ENCODE data around the gene SIGLEC11.

Gene SIGLEC11

DNA sequence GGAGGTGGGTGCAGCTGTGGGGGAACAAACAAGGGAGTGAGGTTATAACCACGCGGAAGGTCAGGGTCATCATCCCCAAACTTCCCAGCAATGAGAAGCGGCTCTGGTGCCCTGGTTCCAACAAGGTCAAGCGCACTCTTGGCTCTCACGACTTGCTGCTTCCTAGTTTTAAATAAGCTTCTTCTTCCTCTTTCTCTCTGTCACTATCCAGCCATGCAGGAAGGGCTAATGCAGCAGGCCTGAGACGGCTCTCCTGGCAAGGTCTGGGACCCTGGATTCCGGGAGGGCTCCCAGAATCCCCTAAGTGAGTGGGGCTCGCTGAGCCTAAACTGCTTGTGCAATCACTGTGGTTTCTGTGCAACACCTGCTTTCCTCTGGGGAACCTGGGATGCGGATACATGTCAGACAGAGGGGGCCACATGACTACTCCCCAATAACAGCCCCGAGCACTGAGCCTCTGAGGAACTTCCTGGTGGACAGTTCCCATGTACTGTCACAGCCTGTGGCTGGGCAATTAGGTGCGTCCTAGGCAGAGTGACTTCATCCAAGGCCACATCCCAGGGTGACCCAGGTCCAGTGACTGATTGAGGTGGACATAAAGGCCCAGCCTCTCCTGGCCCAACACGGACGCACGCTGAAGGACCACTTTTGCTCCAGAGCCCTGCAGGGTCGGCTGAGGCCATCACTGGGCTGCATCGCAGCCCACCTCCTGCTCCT is 40.0 kb upstream of the SIGLEC11 start (continued):
- TF ChIP-seq, protein P1, sequence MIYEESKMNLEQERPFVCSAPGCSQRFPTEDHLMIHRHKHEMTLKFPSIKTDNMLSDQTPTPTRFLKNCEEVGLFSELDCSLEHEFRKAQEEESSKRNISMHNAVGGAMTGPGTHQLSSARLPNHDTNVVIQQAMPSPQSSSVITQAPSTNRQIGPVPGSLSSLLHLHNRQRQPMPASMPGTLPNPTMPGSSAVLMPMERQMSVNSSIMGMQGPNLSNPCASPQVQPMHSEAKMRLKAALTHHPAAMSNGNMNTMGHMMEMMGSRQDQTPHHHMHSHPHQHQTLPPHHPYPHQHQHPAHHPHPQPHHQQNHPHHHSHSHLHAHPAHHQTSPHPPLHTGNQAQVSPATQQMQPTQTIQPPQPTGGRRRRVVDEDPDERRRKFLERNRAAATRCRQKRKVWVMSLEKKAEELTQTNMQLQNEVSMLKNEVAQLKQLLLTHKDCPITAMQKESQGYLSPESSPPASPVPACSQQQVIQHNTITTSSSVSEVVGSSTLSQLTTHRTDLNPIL (CRISPR knock-in tag; IDR thresholded peaks at IDR 0.05; ENCODE audit: low read depth), result no peak
- TF ChIP-seq, protein P2, sequence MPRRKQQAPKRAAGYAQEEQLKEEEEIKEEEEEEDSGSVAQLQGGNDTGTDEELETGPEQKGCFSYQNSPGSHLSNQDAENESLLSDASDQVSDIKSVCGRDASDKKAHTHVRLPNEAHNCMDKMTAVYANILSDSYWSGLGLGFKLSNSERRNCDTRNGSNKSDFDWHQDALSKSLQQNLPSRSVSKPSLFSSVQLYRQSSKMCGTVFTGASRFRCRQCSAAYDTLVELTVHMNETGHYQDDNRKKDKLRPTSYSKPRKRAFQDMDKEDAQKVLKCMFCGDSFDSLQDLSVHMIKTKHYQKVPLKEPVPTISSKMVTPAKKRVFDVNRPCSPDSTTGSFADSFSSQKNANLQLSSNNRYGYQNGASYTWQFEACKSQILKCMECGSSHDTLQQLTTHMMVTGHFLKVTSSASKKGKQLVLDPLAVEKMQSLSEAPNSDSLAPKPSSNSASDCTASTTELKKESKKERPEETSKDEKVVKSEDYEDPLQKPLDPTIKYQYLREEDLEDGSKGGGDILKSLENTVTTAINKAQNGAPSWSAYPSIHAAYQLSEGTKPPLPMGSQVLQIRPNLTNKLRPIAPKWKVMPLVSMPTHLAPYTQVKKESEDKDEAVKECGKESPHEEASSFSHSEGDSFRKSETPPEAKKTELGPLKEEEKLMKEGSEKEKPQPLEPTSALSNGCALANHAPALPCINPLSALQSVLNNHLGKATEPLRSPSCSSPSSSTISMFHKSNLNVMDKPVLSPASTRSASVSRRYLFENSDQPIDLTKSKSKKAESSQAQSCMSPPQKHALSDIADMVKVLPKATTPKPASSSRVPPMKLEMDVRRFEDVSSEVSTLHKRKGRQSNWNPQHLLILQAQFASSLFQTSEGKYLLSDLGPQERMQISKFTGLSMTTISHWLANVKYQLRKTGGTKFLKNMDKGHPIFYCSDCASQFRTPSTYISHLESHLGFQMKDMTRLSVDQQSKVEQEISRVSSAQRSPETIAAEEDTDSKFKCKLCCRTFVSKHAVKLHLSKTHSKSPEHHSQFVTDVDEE (CRISPR knock-in tag; IDR thresholded peaks at IDR 0.05), result no peak
- no peak for TF ChIP-seq ZNF565 (CRISPR knock-in tag; conservative IDR thresholded peaks at IDR 0.05; ENCODE audit: low read depth)
- TF ChIP-seq SNAI2 (CRISPR knock-in tag; IDR thresholded peaks at IDR 0.05), result no peak
- TF ChIP-seq ZFP30 (CRISPR knock-in tag; IDR thresholded peaks at IDR 0.05), result no peak
- no peak for TF ChIP-seq ZC3H10 (CRISPR knock-in tag; IDR thresholded peaks at IDR 0.05)

DNA sequence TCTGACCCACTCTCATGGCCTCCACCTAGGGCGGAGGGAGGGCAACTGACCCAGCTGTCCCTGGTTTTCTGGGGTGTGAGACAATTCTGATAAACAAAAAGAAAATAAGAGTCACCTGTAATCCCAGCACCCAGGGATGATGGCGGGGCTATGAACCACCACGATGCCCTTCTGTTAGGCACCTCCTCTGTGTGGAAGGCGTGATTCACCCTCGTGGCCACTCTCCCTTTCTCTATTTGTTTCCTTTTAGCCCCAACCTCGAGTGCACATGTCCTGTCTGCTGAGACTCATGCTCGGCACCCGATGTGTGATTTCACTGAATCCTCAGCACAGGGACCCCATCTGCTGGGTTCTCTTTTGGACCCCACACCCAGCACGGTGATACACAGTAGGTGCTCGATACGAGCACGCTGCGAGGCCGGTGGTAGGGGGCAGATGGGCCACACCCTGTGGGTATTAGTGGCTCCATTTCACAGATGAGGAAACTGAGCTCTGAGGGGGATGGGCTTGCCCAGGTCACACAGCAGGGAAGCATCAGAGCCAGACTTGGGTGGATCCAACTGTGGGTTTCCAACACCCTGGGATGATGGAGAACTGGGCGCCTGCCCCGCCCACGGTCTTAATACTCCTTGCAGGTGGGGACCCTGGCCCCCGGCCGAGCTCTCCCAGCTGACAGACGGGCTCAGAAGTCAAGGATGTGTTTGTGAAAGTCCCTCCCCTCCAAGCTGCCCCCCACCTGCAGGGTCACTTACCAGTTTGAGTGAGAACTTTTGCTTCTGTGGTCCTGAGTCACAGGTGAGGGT is 39.3 kb upstream of the SIGLEC11 start:
- no peak for ATAC-seq

DNA sequence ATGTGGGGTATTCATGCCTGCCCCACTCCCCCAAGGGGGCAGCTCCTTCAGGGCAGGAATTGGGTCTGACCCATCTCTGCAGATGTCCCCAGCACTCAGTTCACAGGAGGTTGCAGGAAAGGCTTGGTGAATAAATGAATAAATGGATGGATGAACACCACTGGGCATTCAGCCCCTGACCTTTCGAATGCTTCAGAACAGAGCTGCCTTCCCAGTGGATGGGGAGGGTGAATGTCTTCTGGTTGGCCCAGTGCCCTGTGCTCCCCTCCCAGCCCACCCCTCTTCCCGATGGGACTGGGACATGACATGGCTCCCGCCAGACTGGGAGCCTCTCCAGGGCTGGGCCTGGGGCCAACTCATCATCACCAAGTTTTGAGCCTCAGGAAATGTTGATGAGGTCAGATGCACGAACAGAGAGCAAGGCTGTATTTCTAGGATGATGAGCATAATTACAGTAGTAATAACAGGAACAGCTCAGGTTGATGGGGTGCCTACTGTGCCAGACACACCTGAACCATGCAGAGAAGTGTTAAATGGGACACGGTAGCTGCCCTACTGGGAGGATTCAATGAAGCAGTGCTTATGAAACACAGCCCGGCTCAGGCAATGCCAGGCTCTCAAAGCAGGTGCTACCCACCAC is 38.5 kb upstream of the SIGLEC11 start:
- TF ChIP-seq, protein P1 (CRISPR knock-in tag; IDR thresholded peaks at IDR 0.05; ENCODE audit: low read depth), result no peak
- no peak for TF ChIP-seq ZNF70 (CRISPR knock-in tag; IDR thresholded peaks at IDR 0.05)
- no peak for TF ChIP-seq ZFP30 (CRISPR knock-in tag; IDR thresholded peaks at IDR 0.05)
- TF ChIP-seq, protein P3, sequence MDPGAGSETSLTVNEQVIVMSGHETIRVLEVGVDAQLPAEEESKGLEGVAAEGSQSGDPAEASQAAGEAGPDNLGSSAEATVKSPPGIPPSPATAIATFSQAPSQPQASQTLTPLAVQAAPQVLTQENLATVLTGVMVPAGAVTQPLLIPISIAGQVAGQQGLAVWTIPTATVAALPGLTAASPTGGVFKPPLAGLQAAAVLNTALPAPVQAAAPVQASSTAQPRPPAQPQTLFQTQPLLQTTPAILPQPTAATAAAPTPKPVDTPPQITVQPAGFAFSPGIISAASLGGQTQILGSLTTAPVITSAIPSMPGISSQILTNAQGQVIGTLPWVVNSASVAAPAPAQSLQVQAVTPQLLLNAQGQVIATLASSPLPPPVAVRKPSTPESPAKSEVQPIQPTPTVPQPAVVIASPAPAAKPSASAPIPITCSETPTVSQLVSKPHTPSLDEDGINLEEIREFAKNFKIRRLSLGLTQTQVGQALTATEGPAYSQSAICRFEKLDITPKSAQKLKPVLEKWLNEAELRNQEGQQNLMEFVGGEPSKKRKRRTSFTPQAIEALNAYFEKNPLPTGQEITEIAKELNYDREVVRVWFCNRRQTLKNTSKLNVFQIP (CRISPR knock-in tag; IDR thresholded peaks at IDR 0.05; ENCODE audit: borderline replicate concordance, low read depth), result no peak
- TF ChIP-seq, protein P4, sequence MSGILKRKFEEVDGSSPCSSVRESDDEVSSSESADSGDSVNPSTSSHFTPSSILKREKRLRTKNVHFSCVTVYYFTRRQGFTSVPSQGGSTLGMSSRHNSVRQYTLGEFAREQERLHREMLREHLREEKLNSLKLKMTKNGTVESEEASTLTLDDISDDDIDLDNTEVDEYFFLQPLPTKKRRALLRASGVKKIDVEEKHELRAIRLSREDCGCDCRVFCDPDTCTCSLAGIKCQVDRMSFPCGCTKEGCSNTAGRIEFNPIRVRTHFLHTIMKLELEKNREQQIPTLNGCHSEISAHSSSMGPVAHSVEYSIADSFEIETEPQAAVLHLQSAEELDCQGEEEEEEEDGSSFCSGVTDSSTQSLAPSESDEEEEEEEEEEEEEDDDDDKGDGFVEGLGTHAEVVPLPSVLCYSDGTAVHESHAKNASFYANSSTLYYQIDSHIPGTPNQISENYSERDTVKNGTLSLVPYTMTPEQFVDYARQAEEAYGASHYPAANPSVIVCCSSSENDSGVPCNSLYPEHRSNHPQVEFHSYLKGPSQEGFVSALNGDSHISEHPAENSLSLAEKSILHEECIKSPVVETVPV (CRISPR knock-in tag; IDR thresholded peaks at IDR 0.05), result no peak
- TF ChIP-seq PPARA (CRISPR knock-in tag; IDR thresholded peaks at IDR 0.05; ENCODE audit: borderline replicate concordance), result no peak
- ATAC-seq, result no peak

More for the DNA sequence above, 39.3 kb upstream of the SIGLEC11 start:
- TF ChIP-seq BACH2 (CRISPR knock-in tag; IDR thresholded peaks at IDR 0.05; ENCODE audit: borderline replicate concordance) (no peak), PPARA (CRISPR knock-in tag; IDR thresholded peaks at IDR 0.05; ENCODE audit: borderline replicate concordance) (no peak), ZFP3 (CRISPR knock-in tag; IDR thresholded peaks at IDR 0.05) (no peak)

DNA sequence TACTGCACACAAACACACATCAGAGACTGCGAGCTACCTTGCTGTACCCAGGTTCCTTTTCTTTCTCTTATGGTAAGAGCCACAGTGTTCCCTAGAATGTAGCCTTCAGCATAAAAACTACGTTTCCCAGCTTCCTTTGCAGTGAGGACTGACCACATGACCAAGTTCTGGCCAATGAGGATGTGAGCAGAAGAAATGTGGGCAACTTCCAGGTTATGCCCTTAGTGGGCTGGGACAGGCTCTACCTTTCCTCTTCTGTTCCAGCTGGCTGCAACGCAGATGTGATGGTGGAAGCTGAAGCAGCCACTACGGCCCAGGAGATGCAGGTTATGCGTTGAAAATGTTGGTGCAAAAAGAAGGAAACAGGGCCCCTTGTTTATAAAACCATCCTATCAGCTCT is 36.7 kb upstream of the SIGLEC11 start:
- ATAC-seq, result peak; percentile 85
- TF ChIP-seq, protein P4 (CRISPR knock-in tag; IDR thresholded peaks at IDR 0.05), result no peak
- TF ChIP-seq ISL1 (CRISPR knock-in tag; IDR thresholded peaks at IDR 0.05) (no peak), TCF4 (CRISPR knock-in tag; IDR thresholded peaks at IDR 0.05; ENCODE audit: borderline replicate concordance) (no peak), SNAI2 (CRISPR knock-in tag; IDR thresholded peaks at IDR 0.05) (no peak), ZNF70 (CRISPR knock-in tag; IDR thresholded peaks at IDR 0.05) (no peak)
- TF ChIP-seq, protein P2 (CRISPR knock-in tag; IDR thresholded peaks at IDR 0.05), result no peak
